Measurements from ENCODE around the gene S100A4.

Gene S100A4

GRCh38 chr1:153547560-153548551 is 2.2 kb upstream of the S100A4 start:
- no peak for DNase-seq (ENCODE audit: low spot score)
- in situ Hi-C loops (cut with MboI; ENCODE audit: low sequenced_read_pairs, unreplicated experiment), result no loop called here
- no peak for TF ChIP-seq CTCF (IDR thresholded peaks at IDR 0.05; ENCODE audit: borderline replicate concordance, control extremely low read depth, extremely low read depth, insufficient read depth, missing control alignments)

GRCh38 chr1:153546796-153547559 is 1.4 kb upstream of the S100A4 start:
- no peak for TF ChIP-seq CTCF (IDR thresholded peaks at IDR 0.05; ENCODE audit: borderline replicate concordance, control extremely low read depth, extremely low read depth, insufficient read depth, missing control alignments)
- no peak for DNase-seq (ENCODE audit: low spot score)
- in situ Hi-C loops (cut with MboI; ENCODE audit: low sequenced_read_pairs, unreplicated experiment), result no loop called here

GRCh38 chr1:153546371-153546770 is 765 bp upstream of the S100A4 start:
- no peak for TF ChIP-seq CTCF (IDR thresholded peaks at IDR 0.05; ENCODE audit: borderline replicate concordance, control extremely low read depth, extremely low read depth, insufficient read depth, missing control alignments)
- no peak for DNase-seq (ENCODE audit: low spot score)
- in situ Hi-C loops (cut with MboI; ENCODE audit: low sequenced_read_pairs, unreplicated experiment), result no loop called here

- in situ Hi-C loops (cut with MboI; ENCODE audit: low sequenced_read_pairs, unreplicated experiment), result no loop called here
- TF ChIP-seq CTCF (IDR thresholded peaks at IDR 0.05; ENCODE audit: borderline replicate concordance, control extremely low read depth, extremely low read depth, insufficient read depth, missing control alignments), result no peak
- no peak for DNase-seq (ENCODE audit: low spot score)
Measured at GRCh38 chr1:153544453-153545066, 1.0 kb downstream of the S100A4 start.

GRCh38 chr1:153543736-153544135 is 1.9 kb downstream of the S100A4 start:
- TF ChIP-seq CTCF (IDR thresholded peaks at IDR 0.05; ENCODE audit: borderline replicate concordance, control extremely low read depth, extremely low read depth, insufficient read depth, missing control alignments), result no peak
- in situ Hi-C loops (cut with MboI; ENCODE audit: low sequenced_read_pairs, unreplicated experiment), result no loop called here
- no peak for DNase-seq (ENCODE audit: low spot score)

Measured in GM13976 (cell line).